Nephron progenitor cell (in vitro differentiated cells): ENCODE measurements around the gene SHROOM1.

Experiments
- DNase-seq: peaks from one replicate; pipeline ENCODE4 v3.0.0; 2021
- H3K27ac Mint-ChIP-seq: 2 replicates; pipeline ENCODE4 v1.8.0; 2021; ENCODE audit warnings: mild to moderate bottlenecking, moderate library complexity, mixed read lengths
- H3K27me3 Mint-ChIP-seq: 2 replicates; pipeline ENCODE4 v1.8.0; 2021; ENCODE audit warnings: mild to moderate bottlenecking, low read depth, mixed read lengths; ENCODE audit not compliant: poor library complexity
- H3K36me3 Mint-ChIP-seq: 2 replicates; pipeline ENCODE4 v1.8.0; 2021; ENCODE audit warnings: low read depth, mixed read lengths
- H3K4me1 Mint-ChIP-seq: 2 replicates; pipeline ENCODE4 v1.8.0; 2021; ENCODE audit warnings: mixed read lengths
- H3K4me3 Mint-ChIP-seq: 2 replicates; pipeline ENCODE4 v1.8.0; 2021; ENCODE audit warnings: mild to moderate bottlenecking, moderate library complexity, mixed read lengths
- H3K9me3 Mint-ChIP-seq: 2 replicates; pipeline ENCODE4 v1.8.0; 2021; ENCODE audit warnings: mild to moderate bottlenecking, moderate library complexity, mixed read lengths
- CTCF ChIP-seq: fragments of 200-600 bp; sonication (generic); IDR thresholded peaks from 2 replicates; pipeline ENCODE4 v1.5.0; 2021; ENCODE audit warnings: antibody characterized with exemption

The SHROOM1 gene

GRCh38 chr5:132773114-132773513, 57.3 kb downstream of the SHROOM1 start:
- Mint-ChIP-seq H3K27ac (no peak overlapping the region), H3K36me3 (no peaks in the 10 kb centered on the region), H3K4me3 (no peak overlapping the region), H3K4me1 (peaks cover 39% of the 10 kb centered on the region), H3K9me3 (no peaks in the 10 kb centered on the region), H3K27me3 (peaks cover 18% of the 10 kb centered on the region)
- TF ChIP-seq CTCF = no peak
- DNase-seq = no peak

- H3K27ac Mint-ChIP-seq = peak overlapping the region; percentile 46
- H3K36me3 Mint-ChIP-seq = no peaks in the 10 kb centered on the region
- DNase-seq = no peak
- peaks cover 15% of the 10 kb centered on the region for H3K27me3 Mint-ChIP-seq
- H3K4me3 Mint-ChIP-seq = no peak overlapping the region
- TF ChIP-seq CTCF = no peak
- peaks cover 34% of the 10 kb centered on the region for H3K4me1 Mint-ChIP-seq
- no peaks in the 10 kb centered on the region for H3K9me3 Mint-ChIP-seq
Observed at GRCh38 chr5:132772291-132773070, 58.0 kb downstream of the SHROOM1 start.
